SU-DHL-6 (cell line): ENCODE data around the gene HMX1.

ENCODE experiments used
- H2AFZ ChIP-seq: fragments of 200-600 bp; sonication (generic); 2 replicates; pipeline ENCODE4 v1.6.1; 2014; ENCODE audit warnings: low read depth, mild to moderate bottlenecking, moderate library complexity, mixed read lengths, antibody characterized with exemption, low read length; ENCODE audit not compliant: severe bottlenecking
- H3F3A ChIP-seq: fragments of 200-600 bp; shearing (Covaris generic); 2 replicates; pipeline ENCODE4 v1.6.0; 2016; ENCODE audit warnings: antibody characterized with exemption, mild to moderate bottlenecking; ENCODE audit not compliant: insufficient read depth
- H3K27ac ChIP-seq: fragments of 200-600 bp; sonication (generic); 2 replicates; pipeline ENCODE4 v1.5.1; 2016; ENCODE audit warnings: low read depth, mild to moderate bottlenecking, low read length, moderate library complexity, mixed read lengths
- H3K27me3 ChIP-seq: fragments of 200-600 bp; sonication (generic), shearing (Covaris generic); 2 replicates; pipeline ENCODE4 v1.6.0; 2014; ENCODE audit warnings: mild to moderate bottlenecking, low read length
- H3K36me3 ChIP-seq: fragments of 200-600 bp; sonication (generic); 2 replicates; pipeline ENCODE4 v1.6.1; 2014; ENCODE audit warnings: mild to moderate bottlenecking, low read length, mixed read lengths
- H3K4me2 ChIP-seq: fragments of 300-600, 200-600 bp; shearing (Covaris generic), sonication (generic); 2 replicates; pipeline ENCODE4 v1.6.0; 2014; ENCODE audit warnings: low read length, low read depth, mild to moderate bottlenecking; ENCODE audit not compliant: poor library complexity, severe bottlenecking
- H3K4me3 ChIP-seq: fragments of 200-600 bp; sonication (generic); 2 replicates; pipeline ENCODE4 v1.5.1; 2014; ENCODE audit warnings: antibody characterized with exemption, low read length, mild to moderate bottlenecking, mixed read lengths; ENCODE audit not compliant: insufficient read depth, poor library complexity, severe bottlenecking
- H3K79me2 ChIP-seq: fragments of 200-600 bp; sonication (generic); 2 replicates; pipeline ENCODE4 v1.6.1; 2014; ENCODE audit warnings: mild to moderate bottlenecking, low read length, moderate library complexity; ENCODE audit not compliant: insufficient read depth
- H3K9ac ChIP-seq: fragments of 200-600 bp; sonication (generic); 2 replicates; pipeline ENCODE4 v1.7.0; 2014; ENCODE audit warnings: mild to moderate bottlenecking, low read length
- H3K9me2 ChIP-seq: fragments of 200-600 bp; sonication (generic); replicated peaks from 2 replicates; pipeline ENCODE4 v1.6.1; 2014; ENCODE audit warnings: low read length; ENCODE audit not compliant: insufficient read depth
- H3K9me3 ChIP-seq: fragments of 200-600 bp; sonication (generic); 2 replicates; pipeline ENCODE4 v1.6.1; 2014; ENCODE audit warnings: low read length, mixed read lengths; ENCODE audit not compliant: insufficient read depth
- H4K20me1 ChIP-seq: fragments of 200-600 bp; sonication (generic); 2 replicates; pipeline ENCODE4 v1.6.1; 2014; ENCODE audit warnings: low read depth, mild to moderate bottlenecking, antibody characterized with exemption, low read length, moderate library complexity, mixed read lengths
- CTCF ChIP-seq: fragments of 200-600 bp; sonication (generic); IDR thresholded peaks from one replicate; pipeline ENCODE4 v1.5.1; 2017; ENCODE audit warnings: antibody characterized with exemption, mild to moderate bottlenecking, low read length, moderate library complexity; ENCODE audit not compliant: insufficient read depth, poor library complexity, severe bottlenecking
- EZH2phosphoT487 ChIP-seq: fragments of 200-600 bp; sonication (generic), shearing (Covaris generic); conservative IDR thresholded peaks from 2 replicates; pipeline ENCODE4 v1.6.1; 2018; ENCODE audit warnings: mild to moderate bottlenecking, antibody characterized with exemption, low read length, moderate library complexity, mixed read lengths

HMX1 gene

DNA sequence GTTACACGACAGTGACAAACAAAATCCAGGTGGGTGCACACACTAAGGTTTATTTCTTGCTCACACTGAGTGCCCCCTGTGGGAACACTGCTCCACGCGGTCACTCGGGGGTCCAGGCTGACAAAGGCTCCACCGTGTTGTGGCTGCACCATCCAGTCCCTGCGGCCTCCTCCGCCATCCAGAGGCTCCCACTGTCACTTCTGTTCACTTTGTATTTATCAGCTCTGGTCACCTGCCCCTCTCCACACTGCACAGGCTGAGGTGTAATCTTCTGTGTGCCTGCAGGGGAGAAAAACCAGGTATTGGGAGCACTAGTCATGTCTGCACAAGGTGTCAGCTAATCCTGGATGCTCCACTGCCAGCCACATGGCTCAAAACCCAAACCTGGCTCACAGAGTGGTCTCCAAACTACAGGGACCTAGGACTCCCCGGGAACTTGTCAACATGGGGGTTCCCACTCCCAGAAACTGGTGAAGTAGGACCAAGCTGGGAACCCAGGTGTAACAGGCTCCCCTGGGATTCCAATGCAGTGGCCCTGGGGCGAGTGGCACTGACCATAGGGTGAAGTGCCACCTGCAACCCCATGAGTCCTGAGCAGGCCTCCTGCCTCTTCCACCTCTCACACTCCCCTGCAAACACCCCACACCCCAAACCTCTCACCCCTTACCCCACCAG, 25.5 kb downstream of the HMX1 start:
- H3K36me3 ChIP-seq, result no peaks in the 10 kb centered on the region
- TF ChIP-seq EZH2phosphoT487, result no peak
- no peak for TF ChIP-seq CTCF
- no peak overlapping the region for H3K27ac ChIP-seq
- H3K9ac ChIP-seq, result no peak overlapping the region
- no peaks in the 10 kb centered on the region for H3K9me2 ChIP-seq
- H3K27me3 ChIP-seq, result no peaks in the 10 kb centered on the region
- no peaks in the 10 kb centered on the region for H3K79me2 ChIP-seq
- no peak overlapping the region for H3K4me2 ChIP-seq
- no peak overlapping the region for H2AFZ ChIP-seq
- no peaks in the 10 kb centered on the region for H3F3A ChIP-seq
- H3K4me3 ChIP-seq, result no peak overlapping the region
- peaks cover 5% of the 10 kb centered on the region; the same call in 1 of the 2 replicates for H3K9me3 ChIP-seq
- no peaks in the 10 kb centered on the region for H4K20me1 ChIP-seq

- Histone ChIP-seq H3K9me2 (no peaks in the 10 kb centered on the region), H3K9ac (no peak overlapping the region), H3F3A (no peaks in the 10 kb centered on the region), H3K4me3 (no peak overlapping the region), H3K27ac (no peak overlapping the region), H3K36me3 (no peaks in the 10 kb centered on the region), H4K20me1 (no peaks in the 10 kb centered on the region), H3K4me2 (no peak overlapping the region), H3K9me3 (peaks cover 5% of the 10 kb centered on the region; the same call in 1 of the 2 replicates), H2AFZ (no peak overlapping the region), H3K79me2 (no peaks in the 10 kb centered on the region), H3K27me3 (no peaks in the 10 kb centered on the region)
- TF ChIP-seq CTCF (no peak), EZH2phosphoT487 (no peak)
These were observed 26.5 kb downstream of the HMX1 start for GRCh38 chr4:8844976-8845690.

DNA sequence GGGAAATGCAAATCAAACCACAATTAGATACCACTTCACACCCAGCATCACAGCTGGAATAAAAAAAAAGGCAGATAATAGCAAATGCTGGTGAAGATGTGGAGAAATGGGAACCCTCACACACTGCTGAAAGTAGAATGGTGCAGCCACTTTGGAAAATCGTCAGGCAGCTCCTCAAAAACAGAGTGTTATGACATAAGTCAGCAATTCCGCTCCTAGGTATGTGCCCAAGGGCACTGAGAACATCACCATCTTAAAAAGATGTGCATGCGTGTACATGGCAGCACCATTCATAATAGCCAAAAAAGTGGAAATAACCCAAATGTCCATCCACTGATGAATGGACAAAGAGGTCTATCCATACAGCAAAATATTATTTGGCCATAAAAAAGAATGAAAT, 28.0 kb downstream of the HMX1 start:
- H3K9ac ChIP-seq, result no peak overlapping the region
- no peaks in the 10 kb centered on the region for H3K36me3 ChIP-seq
- H3K4me2 ChIP-seq, result no peak overlapping the region
- H3K27ac ChIP-seq, result no peak overlapping the region
- no peaks in the 10 kb centered on the region for H3K79me2 ChIP-seq
- no peaks in the 10 kb centered on the region for H3K27me3 ChIP-seq
- TF ChIP-seq EZH2phosphoT487, result no peak
- no peak for TF ChIP-seq CTCF
- H4K20me1 ChIP-seq, result no peaks in the 10 kb centered on the region
- peaks cover 5% of the 10 kb centered on the region; the same call in 1 of the 2 replicates for H3K9me3 ChIP-seq
- no peak overlapping the region for H3K4me3 ChIP-seq
- H2AFZ ChIP-seq, result no peak overlapping the region
- no peaks in the 10 kb centered on the region for H3F3A ChIP-seq
- no peaks in the 10 kb centered on the region for H3K9me2 ChIP-seq
